ENCODE measurements around the gene GPRIN3. TPM values are rescaled to one million over a fixed set of nuclear protein-coding genes. Genes with fewer than 3 reads are reported as not detected.

GPRIN3 gene
- total RNA-seq, 1 donor from 2014 or later, result 2.6 TPM

DNA sequence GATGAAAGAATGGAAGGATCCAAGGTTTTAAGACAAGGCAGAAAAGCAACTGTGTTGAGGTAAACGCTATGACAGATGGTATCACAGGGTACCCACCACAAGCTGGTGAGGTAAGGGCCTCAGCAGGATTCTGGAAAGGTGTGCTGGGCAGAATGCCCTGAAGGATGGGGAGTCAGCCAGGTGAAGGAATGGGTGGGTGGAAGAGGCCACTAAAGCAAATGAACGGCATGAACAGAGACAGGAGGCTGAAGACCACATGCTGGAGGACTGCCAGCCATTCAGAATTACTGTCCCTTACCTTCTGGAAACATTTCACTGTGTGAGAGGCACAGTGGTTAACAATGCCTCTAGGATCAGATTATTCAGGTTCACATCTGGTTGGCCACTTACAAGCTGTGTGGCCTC, 23.6 kb downstream of the GPRIN3 start:
- TF ChIP-seq, protein P1, sequence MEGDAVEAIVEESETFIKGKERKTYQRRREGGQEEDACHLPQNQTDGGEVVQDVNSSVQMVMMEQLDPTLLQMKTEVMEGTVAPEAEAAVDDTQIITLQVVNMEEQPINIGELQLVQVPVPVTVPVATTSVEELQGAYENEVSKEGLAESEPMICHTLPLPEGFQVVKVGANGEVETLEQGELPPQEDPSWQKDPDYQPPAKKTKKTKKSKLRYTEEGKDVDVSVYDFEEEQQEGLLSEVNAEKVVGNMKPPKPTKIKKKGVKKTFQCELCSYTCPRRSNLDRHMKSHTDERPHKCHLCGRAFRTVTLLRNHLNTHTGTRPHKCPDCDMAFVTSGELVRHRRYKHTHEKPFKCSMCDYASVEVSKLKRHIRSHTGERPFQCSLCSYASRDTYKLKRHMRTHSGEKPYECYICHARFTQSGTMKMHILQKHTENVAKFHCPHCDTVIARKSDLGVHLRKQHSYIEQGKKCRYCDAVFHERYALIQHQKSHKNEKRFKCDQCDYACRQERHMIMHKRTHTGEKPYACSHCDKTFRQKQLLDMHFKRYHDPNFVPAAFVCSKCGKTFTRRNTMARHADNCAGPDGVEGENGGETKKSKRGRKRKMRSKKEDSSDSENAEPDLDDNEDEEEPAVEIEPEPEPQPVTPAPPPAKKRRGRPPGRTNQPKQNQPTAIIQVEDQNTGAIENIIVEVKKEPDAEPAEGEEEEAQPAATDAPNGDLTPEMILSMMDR (IDR thresholded peaks at IDR 0.05; ENCODE audit: insufficient read depth, low read depth, low read length), result no peak
- H3K4me3 Mint-ChIP-seq (ENCODE audit: unreplicated experiment), result no peak overlapping the region
- H3K4me1 ChIP-seq (ENCODE audit: insufficient read depth, low read length), result no peaks in the 10 kb centered on the region
- H4K20me1 ChIP-seq (ENCODE audit: insufficient read depth, low read length), result no peaks in the 10 kb centered on the region
- H3K9me3 ChIP-seq (ENCODE audit: insufficient read depth, low read depth, low read length), result no peaks in the 10 kb centered on the region
- H3K27me3 Mint-ChIP-seq (ENCODE audit: low read depth, unreplicated experiment), result no peaks in the 10 kb centered on the region
- no peaks in the 10 kb centered on the region for H3K36me3 ChIP-seq (ENCODE audit: insufficient read depth, low read length)
- H3K9me3 Mint-ChIP-seq (ENCODE audit: unreplicated experiment), result no peaks in the 10 kb centered on the region
- FAIRE-seq (no peak), DNase-seq (ENCODE audit: low read depth) (no peak)
- no peaks in the 10 kb centered on the region for H3K79me2 ChIP-seq (ENCODE audit: insufficient read depth, low read length)
- H3K4me1 Mint-ChIP-seq (ENCODE audit: low read depth, unreplicated experiment), result peaks cover 22% of the 10 kb centered on the region
- H3K27me3 ChIP-seq (ENCODE audit: insufficient read depth, low read length), result no peaks in the 10 kb centered on the region
- H3K4me3 ChIP-seq (ENCODE audit: insufficient read depth, low read depth, low read length), result no peak overlapping the region
- H2AFZ ChIP-seq (ENCODE audit: low read depth, low read length), result no peak overlapping the region
- no peaks in the 10 kb centered on the region for H3K36me3 Mint-ChIP-seq (ENCODE audit: low read depth, unreplicated experiment)
- no peak overlapping the region for H3K4me2 ChIP-seq (ENCODE audit: low read length)
- no peak overlapping the region for H3K9ac ChIP-seq (ENCODE audit: low read length)
- no peak overlapping the region for H3K27ac Mint-ChIP-seq (ENCODE audit: unreplicated experiment)
- no peak overlapping the region for H3K27ac ChIP-seq (ENCODE audit: low read depth, low read length)

DNA sequence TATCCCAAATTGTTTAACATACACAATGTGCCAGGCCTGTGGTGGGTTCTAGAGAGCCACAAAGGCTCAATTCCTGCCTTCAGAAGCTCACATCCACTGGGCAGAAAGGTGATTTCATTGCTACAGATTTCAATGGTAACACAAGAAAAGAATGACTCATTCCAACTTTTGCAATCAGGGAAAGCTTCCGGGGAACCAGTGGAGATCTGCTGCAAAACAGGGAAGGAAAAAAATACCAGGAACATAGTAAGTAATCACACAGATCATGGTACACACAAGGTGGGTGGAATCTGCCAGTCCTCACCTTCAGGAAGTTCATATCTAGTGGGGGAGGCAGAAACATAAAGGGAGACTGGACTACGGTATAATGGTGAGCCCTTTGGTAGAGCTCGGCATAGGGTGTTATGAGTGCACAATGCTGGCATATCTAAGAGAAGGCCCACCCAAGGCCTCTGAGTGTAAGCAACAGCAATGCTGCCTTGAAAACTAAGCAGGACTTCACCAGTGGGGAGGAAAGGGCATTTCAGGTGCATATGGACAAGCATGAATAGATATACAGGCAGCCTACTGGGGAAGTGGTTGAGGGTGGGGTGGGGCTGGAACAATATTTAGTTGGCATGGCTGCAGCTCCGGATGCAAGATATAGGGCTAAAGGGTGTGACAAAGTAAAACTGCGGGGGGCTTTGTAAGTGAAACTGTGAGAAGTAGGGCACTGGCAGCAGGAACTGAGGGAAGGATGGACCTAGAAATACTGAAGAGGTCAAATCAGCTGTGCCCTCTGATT, 24.2 kb downstream of the GPRIN3 start:
- FAIRE-seq (no peak), DNase-seq (ENCODE audit: low read depth) (peak; percentile 22)
- Mint-ChIP-seq H3K27ac (ENCODE audit: unreplicated experiment) (peak overlapping the region; percentile 22), H3K27me3 (ENCODE audit: low read depth, unreplicated experiment) (no peaks in the 10 kb centered on the region), H3K4me3 (ENCODE audit: unreplicated experiment) (no peak overlapping the region), H3K9me3 (ENCODE audit: unreplicated experiment) (no peaks in the 10 kb centered on the region), H3K4me1 (ENCODE audit: low read depth, unreplicated experiment) (peaks cover 22% of the 10 kb centered on the region), H3K36me3 (ENCODE audit: low read depth, unreplicated experiment) (no peaks in the 10 kb centered on the region)
- H3K79me2 ChIP-seq (ENCODE audit: insufficient read depth, low read length), result no peaks in the 10 kb centered on the region
- no peak overlapping the region for H2AFZ ChIP-seq (ENCODE audit: low read depth, low read length)
- H3K36me3 ChIP-seq (ENCODE audit: insufficient read depth, low read length), result no peaks in the 10 kb centered on the region
- H3K9ac ChIP-seq (ENCODE audit: low read length), result no peak overlapping the region
- no peaks in the 10 kb centered on the region for H3K9me3 ChIP-seq (ENCODE audit: insufficient read depth, low read depth, low read length)
- no peak overlapping the region for H3K4me3 ChIP-seq (ENCODE audit: insufficient read depth, low read depth, low read length)
- no peak overlapping the region for H3K4me2 ChIP-seq (ENCODE audit: low read length)
- no peak for TF ChIP-seq EZH2 (IDR thresholded peaks at IDR 0.05; ENCODE audit: insufficient read depth, low read length)
- TF ChIP-seq, protein P1 (IDR thresholded peaks at IDR 0.05; ENCODE audit: insufficient read depth, low read depth, low read length), result no peak
- H3K4me1 ChIP-seq (ENCODE audit: insufficient read depth, low read length), result no peaks in the 10 kb centered on the region
- no peaks in the 10 kb centered on the region for H4K20me1 ChIP-seq (ENCODE audit: insufficient read depth, low read length)
- no peak overlapping the region for H3K27ac ChIP-seq (ENCODE audit: low read depth, low read length)
- no peaks in the 10 kb centered on the region for H3K27me3 ChIP-seq (ENCODE audit: insufficient read depth, low read length)

DNA sequence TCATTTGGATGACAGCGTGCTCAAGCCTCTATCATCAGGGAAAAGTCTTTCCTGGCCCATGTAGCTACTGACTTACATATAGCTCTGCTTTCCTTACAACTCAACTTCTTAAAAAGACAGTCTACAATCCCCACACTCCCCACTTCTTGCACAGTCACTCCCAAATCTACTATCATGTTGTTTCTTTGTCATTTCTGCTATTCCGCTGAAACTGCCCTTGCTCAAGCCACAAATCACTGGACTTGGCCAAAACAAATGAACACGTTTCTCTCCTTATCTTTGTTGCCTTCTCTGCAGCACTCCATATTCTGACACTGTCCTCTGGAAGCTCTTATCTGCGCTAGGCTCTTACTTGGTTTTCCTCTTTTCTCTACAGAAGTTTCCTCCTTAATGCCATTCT, 28.2 kb downstream of the GPRIN3 start:
- H3K27ac Mint-ChIP-seq (ENCODE audit: unreplicated experiment), result no peak overlapping the region
- no peaks in the 10 kb centered on the region for H3K36me3 ChIP-seq (ENCODE audit: insufficient read depth, low read length)
- no peak for TF ChIP-seq EZH2 (IDR thresholded peaks at IDR 0.05; ENCODE audit: insufficient read depth, low read length)
- TF ChIP-seq, protein P1 (IDR thresholded peaks at IDR 0.05; ENCODE audit: insufficient read depth, low read depth, low read length), result no peak
- H3K4me3 ChIP-seq (ENCODE audit: insufficient read depth, low read depth, low read length), result no peak overlapping the region
- H3K27me3 Mint-ChIP-seq (ENCODE audit: low read depth, unreplicated experiment), result no peaks in the 10 kb centered on the region
- no peak overlapping the region for H3K27ac ChIP-seq (ENCODE audit: low read depth, low read length)
- no peaks in the 10 kb centered on the region for H4K20me1 ChIP-seq (ENCODE audit: insufficient read depth, low read length)
- no peak overlapping the region for H3K4me3 Mint-ChIP-seq (ENCODE audit: unreplicated experiment)
- FAIRE-seq, result no peak
- H3K9ac ChIP-seq (ENCODE audit: low read length), result no peak overlapping the region
- H3K27me3 ChIP-seq (ENCODE audit: insufficient read depth, low read length), result no peaks in the 10 kb centered on the region
- H3K4me1 Mint-ChIP-seq (ENCODE audit: low read depth, unreplicated experiment), result peaks cover 9% of the 10 kb centered on the region
- no peaks in the 10 kb centered on the region for H3K36me3 Mint-ChIP-seq (ENCODE audit: low read depth, unreplicated experiment)
- H3K79me2 ChIP-seq (ENCODE audit: insufficient read depth, low read length), result no peaks in the 10 kb centered on the region
- H3K9me3 Mint-ChIP-seq (ENCODE audit: unreplicated experiment), result no peaks in the 10 kb centered on the region
- no peaks in the 10 kb centered on the region for H3K4me1 ChIP-seq (ENCODE audit: insufficient read depth, low read length)
- H3K9me3 ChIP-seq (ENCODE audit: insufficient read depth, low read depth, low read length), result no peaks in the 10 kb centered on the region
- no peak for DNase-seq (ENCODE audit: low read depth)
- H3K4me2 ChIP-seq (ENCODE audit: low read length), result no peak overlapping the region
- no peak overlapping the region for H2AFZ ChIP-seq (ENCODE audit: low read depth, low read length)

Data from astrocyte (in vitro differentiated cells and primary cell).